SW480 (cell line): ENCODE results near the gene COA3.
A peak's percentile ranks its signal among the peaks of the same experiment; 100 is the strongest.
"Not testable (repeated sequence)": the region's sequence is repeated elsewhere in the genome, so short reads cannot be mapped to it uniquely, and the experiment has no call there.

Source experiments
- DNase-seq: peaks from one replicate; pipeline ENCODE4 v3.0.0-alpha.2; 2016; ENCODE audit warnings: low spot score

The COA3 gene

GRCh38 chr17:42781639-42782165 lies 16.8 kb downstream of the COA3 start:
- no peak for DNase-seq

- DNase-seq, result no peak
These were observed 17.5 kb downstream of the COA3 start for GRCh38 chr17:42780851-42781638.

GRCh38 chr17:42779936-42780850 lies 18.3 kb downstream of the COA3 start, which contains the start of gene WNK4:
Gene WNK4, plus strand, starts transcription at chr17:42780610. Its CDS starts 89 bp downstream, at chr17:42780699.
- peak; percentile 49 for DNase-seq

DNA sequence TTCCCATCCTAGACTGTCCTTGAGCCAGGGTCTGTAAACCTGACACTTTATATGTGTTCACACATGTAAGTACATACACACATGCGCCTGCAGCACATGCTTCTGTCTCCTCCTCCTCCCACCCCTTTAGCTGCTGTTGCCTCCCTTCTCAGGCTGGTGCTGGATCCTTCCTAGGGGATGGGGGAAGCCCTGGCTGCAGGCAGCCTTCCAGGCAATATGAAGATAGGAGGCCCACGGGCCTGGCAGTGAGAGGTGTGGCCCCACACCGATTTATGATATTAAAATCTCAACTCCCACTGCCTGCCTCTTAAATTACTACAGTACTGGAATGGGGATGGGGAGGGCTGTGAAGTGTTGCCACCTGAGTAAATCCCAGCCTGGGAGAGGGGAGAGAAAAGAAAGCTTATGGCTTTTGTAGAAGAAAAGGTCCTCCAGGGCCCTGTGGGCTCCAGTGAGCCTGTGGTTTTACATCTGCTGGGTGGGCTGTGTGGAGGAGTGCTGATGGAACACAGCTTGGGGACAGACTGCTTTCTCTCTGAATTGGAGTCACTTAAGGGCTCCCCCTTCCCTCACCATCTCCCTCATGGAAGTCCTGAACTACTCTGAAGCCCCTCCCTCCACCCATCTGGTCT lies 19.1 kb downstream of the COA3 start:
- no peak for DNase-seq

DNA sequence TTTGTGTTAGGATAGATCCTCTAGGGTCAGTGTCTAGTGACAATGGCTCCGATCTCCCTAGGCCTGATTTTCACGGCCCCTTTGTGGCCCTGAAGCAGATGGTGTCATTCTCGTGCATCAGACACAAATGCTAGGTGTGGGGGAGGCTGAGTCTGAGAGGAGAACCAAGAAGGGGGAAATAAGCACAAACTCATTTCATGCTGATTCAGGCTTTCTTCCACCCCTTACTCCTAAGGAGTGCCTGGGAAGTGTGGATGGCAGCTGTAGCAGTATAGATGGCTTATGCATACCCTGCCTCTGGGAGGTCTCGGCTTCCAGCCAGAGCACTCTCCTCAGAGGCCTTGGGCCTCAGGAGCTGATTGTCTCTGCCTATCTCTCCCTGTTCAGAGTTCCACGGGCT lies 19.9 kb downstream of the COA3 start:
- no peak for DNase-seq

- no peak for DNase-seq
These were observed 22.9 kb downstream of the COA3 start for GRCh38 chr17:42775534-42776098.

- no peak for DNase-seq
These were observed 24.3 kb downstream of the COA3 start for GRCh38 chr17:42774066-42774745.

DNA sequence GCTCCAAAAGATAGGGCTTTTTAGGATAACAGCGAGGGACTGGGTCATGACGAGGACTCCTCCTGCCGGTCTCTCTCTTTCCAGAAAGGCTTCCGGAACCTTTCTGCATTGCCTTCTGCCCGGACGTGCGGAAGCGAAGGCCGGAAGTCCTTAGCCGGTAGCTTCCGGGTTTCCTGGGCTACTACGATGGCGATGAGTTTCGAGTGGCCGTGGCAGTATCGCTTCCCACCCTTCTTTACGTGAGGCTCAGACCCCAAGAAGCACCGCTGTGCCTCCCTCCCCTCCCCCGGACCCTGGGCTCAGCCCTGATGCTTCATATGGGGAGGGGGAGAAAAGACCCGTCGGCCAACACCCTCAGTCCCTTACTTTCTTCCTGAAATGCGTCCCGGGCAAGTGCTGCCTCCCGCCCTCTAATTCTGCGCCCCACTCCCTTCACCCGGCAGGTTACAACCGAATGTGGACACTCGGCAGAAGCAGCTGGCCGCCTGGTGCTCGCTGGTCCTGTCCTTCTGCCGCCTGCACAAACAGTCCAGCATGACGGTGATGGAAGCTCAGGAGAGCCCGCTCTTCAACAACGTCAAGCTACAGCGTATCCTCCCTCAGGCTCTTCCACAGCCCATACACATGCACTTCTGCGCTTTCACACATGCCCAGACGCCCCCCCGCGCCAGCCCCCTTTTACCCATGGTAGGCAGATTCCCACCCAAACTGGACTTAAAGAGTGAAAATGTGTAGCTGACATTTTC lies 25.0 kb downstream of the COA3 start, which contains the start of gene VPS25:
Gene VPS25 (plus strand): TSS at position 160 of the 746 bp plus-strand sequence. CDS start 27 bp downstream, at position 187.
- DNase-seq, result peak; percentile 81

DNA sequence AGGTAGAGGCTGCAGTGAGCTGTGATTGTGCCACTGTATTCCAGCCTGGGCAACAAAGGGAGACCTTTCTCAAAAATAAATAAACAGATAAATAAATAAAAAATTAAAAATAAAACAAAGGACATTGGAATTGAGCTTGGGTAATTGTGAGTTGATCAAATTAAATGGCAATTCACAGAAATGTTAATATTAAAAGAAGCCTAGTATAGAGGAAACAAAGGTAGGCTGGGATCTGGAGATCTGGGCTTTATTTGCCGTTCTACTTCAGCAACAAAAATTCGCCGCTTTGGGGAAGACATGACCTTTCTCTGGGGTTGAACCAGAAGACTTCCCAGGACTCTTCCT lies 25.6 kb downstream of the COA3 start:
- DNase-seq, result no peak

DNA sequence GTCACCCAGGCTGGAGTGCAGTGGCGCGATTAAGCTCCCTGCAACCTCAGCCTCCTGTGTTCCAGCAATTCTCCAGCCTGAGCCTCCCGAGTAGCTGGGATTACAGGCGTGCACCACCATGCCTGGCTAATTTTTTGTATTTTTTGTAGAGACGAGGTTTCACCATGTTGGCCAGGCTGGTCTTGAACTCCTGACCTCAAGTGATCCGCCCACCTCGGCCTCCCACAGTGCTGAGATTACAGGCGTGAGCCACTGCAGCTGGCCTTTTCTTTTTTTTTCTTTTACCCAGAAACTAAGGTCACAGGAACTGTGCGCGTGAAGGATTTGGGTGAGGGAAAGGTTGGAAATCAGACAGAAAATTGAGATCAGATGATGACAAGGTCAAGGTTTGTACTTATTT lies 28.5 kb downstream of the COA3 start:
- not testable (repeated sequence) for DNase-seq

- not testable (repeated sequence) for DNase-seq
These were observed 30.5 kb downstream of the COA3 start for GRCh38 chr17:42768006-42768405.

- no peak for DNase-seq
These were observed 31.0 kb downstream of the COA3 start for GRCh38 chr17:42767512-42767911.

DNA sequence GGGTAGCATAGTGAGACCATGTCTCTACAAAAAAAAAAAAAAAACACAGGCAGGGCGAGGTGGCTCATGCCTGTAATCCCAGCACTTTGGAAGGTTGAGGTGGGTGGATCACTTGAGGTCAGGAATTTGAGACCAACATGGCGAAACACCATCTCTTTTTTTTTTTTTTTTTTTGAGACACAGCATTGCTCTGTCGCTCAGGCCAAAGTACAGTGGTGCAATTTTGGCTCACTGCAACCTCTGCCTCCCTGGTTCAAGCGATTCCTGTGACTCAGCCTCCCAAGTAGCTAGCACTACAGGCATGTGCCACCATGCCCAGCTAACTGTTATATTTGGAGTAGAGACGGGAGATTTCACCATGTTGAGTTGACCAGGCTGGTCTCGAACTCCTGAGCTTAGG lies 32.4 kb downstream of the COA3 start:
- DNase-seq, result no peak

DNA sequence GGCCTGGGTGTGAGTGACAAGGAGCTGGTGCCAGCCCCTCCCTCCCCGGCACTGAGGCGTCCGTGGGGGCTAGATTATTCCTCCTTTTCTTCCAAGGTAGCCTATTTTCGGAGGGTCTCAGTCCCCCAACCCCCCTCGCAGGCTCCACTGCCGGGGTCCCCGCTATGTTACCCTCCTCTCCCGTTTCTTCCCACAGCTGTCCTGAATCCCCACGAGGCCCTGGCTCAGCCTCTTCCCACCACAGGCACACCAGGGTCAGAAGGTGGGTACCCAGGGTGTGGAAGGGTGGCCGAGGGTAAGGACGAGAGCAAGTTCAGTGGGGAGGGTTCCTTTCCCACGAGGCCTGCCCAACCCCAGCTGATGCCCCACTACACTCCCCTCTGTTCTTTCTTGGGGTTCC lies 36.9 kb downstream of the COA3 start:
- no peak for DNase-seq

GRCh38 chr17:42760652-42761581 lies 37.6 kb downstream of the COA3 start, which contains the start of gene RAMP2:
Gene RAMP2, plus strand, starts transcription at chr17:42761227. Its CDS starts 35 bp downstream, at chr17:42761262.
- no peak for DNase-seq

DNA sequence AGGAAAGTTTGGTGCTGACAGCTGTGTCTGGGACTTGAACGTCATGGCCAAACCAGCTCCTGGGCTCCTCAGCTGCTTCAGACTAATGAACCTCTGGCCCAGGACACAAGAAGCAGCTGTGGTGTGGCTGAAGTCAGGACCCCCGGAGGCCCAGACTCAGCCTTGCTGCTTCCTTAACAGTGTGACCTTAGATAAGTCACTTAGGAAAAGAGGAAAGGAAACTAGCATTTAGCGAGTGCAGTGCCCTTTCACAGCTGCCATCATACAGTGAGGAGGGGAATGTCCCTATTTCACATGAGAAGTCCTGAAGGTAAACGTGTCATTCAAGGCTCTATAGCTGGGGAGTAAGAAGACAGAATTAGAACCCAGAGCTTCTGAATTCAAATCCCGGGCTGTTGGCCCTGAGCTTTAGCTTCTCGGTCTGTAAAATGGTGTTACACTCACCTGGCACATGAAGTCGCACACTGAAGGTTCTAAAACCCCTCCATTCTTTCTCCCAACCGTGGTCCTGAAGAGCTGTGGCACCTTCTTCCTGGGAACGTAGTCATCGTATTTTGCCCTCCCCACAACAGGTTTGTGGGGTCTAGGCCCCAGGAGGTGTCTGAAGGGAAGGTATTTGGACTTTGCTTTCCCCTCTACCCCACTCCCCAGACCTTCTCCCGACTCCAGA lies 38.4 kb downstream of the COA3 start:
- no peak for DNase-seq

- DNase-seq, result no peak
These were observed 43.7 kb downstream of the COA3 start for GRCh38 chr17:42754782-42755181.

GRCh38 chr17:42751628-42752027 lies 46.9 kb downstream of the COA3 start:
- DNase-seq, result no peak
